IPS-NIHi7 (cell line): ENCODE results near the gene ALOX12B.
A peak's percentile ranks its signal among the peaks of the same experiment; 100 is the strongest.

ENCODE experiments used
- DNase-seq: peaks from one replicate; pipeline ENCODE4 v3.0.0; 2012; ENCODE audit warnings: mixed read lengths; ENCODE audit errors: extremely low spot score

The ALOX12B gene

DNA sequence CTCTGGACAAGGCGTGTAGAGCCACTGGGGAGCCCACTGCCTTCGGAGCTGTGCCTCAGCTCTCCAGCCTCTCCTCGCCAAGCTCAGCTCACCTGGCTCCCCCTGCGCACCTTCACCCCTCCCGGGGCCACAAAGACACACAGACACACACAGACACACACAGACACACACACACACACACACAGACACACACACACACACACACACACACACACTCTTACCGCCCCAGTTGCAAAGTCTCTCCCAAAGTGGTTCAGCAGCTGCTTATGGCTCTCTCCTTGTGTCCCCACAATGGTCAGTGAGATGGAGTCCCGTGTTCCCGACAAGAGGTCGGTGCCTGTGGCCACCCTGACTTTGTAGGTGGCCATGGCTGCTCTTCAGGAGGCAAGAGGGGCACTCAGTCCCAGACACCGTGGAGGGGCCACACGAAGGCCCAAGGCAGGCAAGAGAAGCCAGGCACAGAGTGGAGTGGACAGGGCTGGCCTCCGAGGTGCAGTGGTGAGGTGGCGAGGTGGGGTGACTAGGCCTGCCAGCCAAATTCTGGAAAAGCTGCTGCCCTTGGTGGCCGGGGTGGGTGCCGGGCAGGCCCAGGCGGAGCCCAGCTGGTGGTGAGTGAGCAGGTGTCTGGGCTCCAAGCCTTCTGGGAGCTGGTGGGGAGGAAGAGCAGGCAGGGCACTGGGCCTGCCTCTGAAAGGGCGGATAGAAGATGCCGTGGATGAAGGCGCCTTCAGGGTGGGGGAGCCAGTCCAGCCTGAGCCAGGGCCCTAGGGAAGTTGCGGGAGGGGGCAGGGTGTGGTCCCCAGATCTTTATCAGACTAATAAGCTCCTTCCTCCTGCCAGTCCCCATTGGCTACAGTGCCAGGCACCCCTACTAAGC lies at the start of gene ALOX12B:
TSS of gene ALOX12B (minus strand) at position 642 of the 877 bp plus-strand sequence. CDS start at position 368, 274 bp downstream.
- no peak for DNase-seq

DNA sequence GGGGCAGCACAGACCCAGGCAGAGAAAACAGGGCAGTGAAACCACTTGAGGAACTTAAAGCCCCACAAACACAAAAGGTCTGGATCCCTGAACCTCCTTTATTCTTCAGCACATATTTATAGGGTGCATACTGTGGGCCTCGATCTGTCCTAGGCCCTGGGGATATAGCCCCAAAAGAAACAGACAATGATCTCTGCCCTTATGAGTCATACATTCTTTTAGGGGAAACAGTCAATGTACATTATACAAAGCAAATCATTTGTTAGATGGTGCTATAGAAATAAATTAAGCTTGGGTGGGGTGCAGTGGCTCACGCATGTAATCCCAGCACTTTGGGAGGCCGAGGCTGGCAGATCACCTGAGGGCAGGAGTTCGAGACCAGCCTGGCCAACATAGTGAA lies 46.4 kb upstream of the ALOX12B start:
- no peak for DNase-seq

DNA sequence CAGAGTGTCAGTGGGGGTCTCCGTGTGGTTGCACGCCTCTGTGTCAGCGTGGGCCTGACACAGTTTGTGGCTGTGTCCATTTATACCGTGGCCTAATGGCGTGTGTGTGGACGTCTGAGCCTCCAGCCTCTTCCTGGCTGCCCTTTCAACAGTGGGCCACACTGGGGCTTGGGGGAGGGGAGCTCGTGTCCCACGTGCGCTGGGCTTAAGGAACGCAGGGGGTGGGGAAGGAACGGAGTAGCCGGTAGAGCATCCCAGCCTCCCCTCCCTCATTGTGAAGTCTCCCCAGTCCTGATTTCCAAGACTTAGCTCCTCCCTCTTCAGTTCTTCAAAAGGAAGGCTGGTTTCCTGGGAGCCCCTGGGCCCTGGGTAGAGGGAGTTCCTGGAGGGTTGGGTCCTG lies 45.9 kb upstream of the ALOX12B start:
- no peak for DNase-seq

GRCh38 chr17:8131844-8132441 lies 44.4 kb upstream of the ALOX12B start:
- no peak for DNase-seq

- DNase-seq: no peak
Observed at GRCh38 chr17:8128125-8128784, 40.7 kb upstream of the ALOX12B start.

GRCh38 chr17:8126491-8127066 lies 39.1 kb upstream of the ALOX12B start:
- DNase-seq: peak; percentile 52

DNA sequence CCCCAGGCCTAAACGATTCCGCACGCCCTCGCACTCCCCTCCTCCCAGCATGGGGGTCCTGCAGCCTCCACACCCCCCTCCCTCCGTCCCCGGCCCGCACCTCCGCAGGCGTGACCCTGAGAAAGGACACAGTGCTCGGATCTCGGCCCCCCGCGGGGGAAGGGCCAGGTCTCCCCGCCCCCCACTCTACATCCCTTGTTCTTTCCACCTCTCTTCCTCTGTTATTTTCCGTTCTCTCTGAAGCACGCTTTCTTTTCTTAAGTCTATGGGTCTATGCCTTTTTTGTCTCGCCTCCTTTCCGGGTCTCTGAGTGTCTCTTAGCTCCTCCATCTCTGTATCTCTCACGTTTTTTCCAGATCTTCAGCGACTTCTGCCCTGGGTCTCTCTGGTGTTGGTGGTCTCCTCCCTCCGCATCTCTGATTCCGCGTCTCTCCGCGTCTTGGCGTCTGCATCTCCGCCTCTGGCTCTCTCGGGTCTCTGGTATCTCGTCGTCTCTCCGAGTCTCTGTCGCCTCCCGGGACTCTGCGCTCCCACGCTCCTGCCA lies 38.5 kb upstream of the ALOX12B start:
- DNase-seq: no peak

DNA sequence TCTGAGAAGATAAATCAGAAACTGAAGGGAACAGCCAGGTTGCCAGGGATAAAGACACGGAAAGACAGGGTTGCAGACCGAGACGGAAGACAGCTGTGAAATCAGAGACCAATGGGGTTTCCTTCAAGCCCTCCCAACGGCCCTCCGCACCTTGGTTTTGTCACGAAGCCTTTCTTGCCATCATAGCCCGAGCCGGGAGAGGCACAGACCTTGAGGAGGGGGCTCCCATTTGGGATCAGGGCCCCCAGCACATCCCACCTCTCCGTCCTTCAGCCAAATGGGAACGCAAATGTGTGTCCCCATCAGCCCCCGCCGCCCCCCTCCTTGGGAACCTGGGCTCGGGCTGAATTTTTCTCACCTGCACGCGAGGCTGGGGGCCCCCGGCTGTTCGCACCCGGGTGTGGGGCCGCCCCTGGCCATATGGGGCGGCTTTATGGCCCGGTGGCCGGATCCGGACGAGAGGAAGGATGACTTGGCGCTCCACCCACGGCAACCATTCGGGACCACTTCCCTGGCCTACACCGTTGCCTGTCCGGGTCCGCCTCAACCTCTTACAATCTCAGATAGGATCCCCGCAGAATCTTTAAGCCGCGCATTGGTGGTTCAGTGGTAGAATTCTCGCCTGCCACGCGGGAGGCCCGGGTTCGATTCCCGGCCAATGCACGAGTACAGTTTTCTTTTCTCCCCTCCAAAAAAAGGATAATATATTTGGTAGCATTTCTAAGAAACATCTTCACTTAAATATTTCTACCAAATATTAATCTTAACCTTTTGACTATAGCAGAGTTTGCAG lies 37.8 kb upstream of the ALOX12B start:
- DNase-seq: peak; percentile 63

DNA sequence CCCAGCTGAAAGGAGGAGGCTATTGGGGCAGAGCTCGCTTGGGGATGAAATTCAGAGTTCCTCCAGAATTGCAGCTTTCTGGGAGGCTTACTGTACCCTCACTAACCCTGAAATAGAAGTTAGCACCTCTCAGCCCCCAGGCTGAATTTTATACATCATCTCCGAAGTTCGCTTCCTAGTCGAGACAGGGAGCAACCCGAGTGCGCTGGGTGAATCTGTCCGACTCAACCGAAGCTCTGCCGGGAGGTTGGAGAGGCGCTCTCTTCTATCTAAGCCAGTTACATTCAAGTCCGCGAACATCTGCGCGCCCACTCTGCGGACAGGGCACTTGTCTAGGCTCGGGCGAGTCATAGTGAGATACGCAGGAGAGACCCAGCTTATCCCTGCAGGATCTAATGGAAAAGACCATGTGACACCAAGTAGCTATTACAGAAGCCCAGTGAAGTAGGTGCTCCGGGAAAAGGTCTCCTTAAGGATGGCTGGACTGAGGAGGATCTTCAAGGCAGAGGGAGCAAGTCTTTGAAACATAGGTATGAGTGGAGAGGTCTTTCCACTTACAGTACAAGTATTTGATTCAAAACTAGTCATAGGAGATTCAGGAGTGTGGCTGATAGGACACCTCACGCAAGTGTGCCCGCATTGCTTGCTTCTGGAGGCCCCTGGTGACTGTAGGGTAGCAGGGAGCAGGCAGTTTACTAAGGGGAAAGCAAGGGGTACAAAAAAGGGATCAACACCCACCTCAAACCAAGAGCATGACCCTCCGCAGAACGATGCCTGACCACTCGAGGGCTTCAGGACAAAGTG lies 37.0 kb upstream of the ALOX12B start:
- no peak for DNase-seq

GRCh38 chr17:8123695-8124349 lies 36.3 kb upstream of the ALOX12B start, which contains the start of gene HES7:
TSS of gene HES7 (minus strand) at chr17:8124106. CDS start at chr17:8124084, 22 bp downstream.
- peak; percentile 41 for DNase-seq

DNA sequence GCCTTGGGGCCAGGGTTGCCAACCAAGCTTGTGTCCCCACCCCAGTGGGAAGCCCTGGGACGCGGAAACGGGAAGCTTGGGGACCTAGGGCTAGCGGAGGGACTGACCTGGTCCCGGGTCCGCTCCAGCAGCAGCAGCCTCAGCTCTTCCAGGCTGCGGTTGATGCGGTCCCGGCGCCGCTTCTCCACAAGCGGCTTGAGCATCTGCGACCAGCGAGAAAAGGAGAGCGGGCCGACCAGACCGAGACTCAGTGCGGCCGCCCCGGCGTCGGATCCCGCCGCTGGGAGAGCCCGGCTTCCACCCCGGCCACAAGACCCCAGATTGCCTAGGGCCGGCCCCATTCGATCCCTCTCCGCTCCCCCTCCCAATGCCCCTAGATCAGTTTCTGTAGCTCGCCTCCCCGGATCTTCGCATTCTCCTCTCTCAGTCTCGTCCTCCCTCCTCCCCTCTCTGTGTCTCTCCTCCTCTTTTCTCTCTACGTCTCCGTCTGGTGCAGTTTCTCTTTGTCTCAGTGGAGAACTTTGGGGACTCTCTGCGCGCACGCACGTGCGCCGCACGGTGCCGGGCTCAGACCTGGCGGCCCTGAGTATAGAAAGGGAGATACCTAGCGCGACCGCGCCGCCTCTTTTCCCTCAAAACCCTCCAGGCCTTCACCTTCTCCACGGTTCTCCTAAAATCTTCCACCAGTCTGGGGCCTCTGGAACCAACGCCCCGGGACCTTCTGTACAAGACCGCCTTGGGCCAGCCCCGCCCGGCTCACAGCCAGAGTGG lies 35.6 kb upstream of the ALOX12B start:
- DNase-seq: no peak

DNA sequence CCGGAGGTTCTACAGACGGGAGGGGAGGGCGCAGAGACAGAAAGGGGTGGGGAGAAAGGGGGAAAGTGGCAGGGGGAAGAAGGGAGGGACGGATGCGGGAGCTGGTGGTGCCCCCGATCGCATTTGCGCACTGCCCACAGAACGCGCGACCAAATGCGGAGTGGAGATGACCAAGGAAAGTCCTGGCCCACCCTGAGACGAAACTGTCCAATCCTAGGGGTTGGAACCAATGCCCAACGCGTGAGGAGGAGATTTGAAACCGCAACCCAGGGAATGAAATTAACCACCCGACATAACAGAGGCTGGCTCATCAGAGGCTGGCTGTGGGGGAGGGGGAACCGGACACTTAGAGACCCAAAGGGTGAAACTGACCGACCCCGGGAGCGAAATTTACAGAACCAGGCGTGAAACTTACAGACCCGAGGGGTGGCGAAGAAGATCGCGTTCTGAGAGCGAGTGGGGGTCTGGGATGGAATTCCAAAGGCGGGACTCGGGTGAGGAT lies 35.0 kb upstream of the ALOX12B start:
- DNase-seq: no peak

DNA sequence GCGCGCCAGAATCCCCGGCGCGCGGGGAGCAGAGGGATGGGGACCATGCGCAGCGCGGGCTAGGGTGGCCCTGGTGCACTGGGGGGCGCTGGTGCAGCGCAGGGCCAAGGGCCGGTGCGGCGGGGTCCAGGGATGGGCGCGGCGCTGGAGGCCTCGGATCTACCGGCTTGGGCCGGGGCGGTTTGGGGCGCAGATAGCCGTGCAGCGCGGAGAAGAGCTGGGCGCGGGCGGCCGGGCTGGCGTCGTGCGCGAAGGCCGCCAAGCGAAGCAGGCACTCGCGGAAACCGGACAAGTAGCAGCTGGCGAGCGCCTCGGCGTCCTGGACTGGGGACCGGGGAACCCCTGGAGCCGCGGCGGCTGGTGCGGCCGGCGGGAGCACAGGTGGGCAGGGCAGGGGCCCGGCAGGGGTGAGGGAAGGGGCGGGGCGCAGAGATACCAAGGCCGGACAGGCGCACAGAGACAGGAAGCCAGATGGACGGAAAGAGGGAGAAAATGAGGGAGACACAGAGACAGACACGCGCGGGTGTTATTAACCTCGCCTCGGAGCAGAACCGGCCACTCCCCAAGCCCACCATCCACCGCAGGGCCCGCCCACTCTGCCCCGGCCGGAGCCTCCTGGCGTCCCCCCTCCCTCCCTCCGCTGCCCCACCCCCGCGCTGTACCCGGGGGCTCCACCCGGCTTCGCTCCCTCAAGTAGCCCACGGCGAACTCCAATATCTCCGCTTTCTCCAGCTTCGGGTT lies 34.3 kb upstream of the ALOX12B start:
- DNase-seq: peak; percentile 67

- DNase-seq: no peak
Observed at GRCh38 chr17:8121407-8121680, 33.8 kb upstream of the ALOX12B start.

DNA sequence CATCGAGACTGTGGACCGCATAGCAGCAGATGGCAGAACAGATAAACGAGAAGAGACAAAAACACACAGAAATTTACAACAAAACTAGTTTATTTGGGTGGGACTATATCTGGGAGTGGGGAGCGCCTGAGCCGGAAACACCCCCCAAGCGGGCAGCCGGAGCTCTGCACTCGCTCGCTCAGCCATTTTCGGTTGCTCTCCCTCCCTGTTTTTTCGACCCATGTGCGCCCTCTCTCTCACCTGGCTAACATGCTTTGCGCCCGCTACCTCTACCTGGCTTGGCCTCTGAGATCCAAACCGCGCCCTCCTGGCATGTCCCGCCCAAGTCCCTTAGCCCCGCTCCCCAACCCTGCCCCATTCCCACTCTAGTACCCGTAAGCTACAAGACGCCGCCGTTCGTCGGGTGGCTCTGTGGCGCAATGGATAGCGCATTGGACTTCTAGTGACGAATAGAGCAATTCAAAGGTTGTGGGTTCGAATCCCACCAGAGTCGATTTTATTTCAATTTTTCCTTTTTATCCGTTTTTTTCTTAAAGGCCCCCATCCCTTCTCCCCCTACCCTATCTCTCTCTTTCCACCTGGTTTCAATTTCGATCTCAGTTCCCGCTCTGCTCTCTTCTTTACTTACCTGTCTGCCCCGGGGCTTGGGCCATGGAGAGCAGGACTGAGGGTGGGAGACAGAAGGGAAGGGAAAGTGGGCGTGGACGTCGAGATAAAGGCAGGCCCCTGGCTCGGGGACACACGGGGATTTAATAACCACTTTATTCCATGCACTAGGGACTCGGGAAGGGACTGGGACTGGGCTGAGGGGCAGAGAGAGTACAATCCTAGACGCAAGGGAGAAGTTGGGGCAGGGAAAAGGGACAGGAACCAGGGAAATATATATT lies 33.2 kb upstream of the ALOX12B start:
- peak; percentile 45 for DNase-seq

- no peak for DNase-seq
Observed at GRCh38 chr17:8119581-8120519, 32.3 kb upstream of the ALOX12B start.
